Trophoblast cell (in vitro differentiated cells and primary cell): Measurements from ENCODE around the gene HTR7.

Experiments used
- DNase-seq, 2 donors: peaks; one replicate each; pipeline ENCODE4 v3.0.0-alpha.2; 2016
- H2AFZ ChIP-seq: 2 replicates; pipeline ENCODE4 v1.6.1; 2013; ENCODE audit warnings: low read length, moderate library complexity, mild to moderate bottlenecking; ENCODE audit not compliant: insufficient read depth, poor library complexity
- H2AK5ac ChIP-seq: 2 replicates; pipeline ENCODE4 v1.6.1; 2013; ENCODE audit warnings: mild to moderate bottlenecking, low read length
- H2BK120ac ChIP-seq: 2 replicates; pipeline ENCODE4 v1.6.1; 2013; ENCODE audit warnings: low read length, mild to moderate bottlenecking, moderate library complexity; ENCODE audit not compliant: insufficient read depth, poor library complexity
- H2BK12ac ChIP-seq: 2 replicates; pipeline ENCODE4 v1.6.1; 2013; ENCODE audit warnings: mild to moderate bottlenecking, low read length, moderate library complexity
- H2BK5ac ChIP-seq: 2 replicates; pipeline ENCODE4 v1.6.1; 2013; ENCODE audit warnings: low read length, low read depth, moderate library complexity, mild to moderate bottlenecking; ENCODE audit not compliant: poor library complexity
- H3K14ac ChIP-seq: 2 replicates; pipeline ENCODE4 v1.6.1; 2013; ENCODE audit warnings: mild to moderate bottlenecking, low read length
- H3K18ac ChIP-seq: 2 replicates; pipeline ENCODE4 v1.6.1; 2013; ENCODE audit warnings: mild to moderate bottlenecking, low read length
- H3K23ac ChIP-seq: 2 replicates; pipeline ENCODE4 v1.6.1; 2013; ENCODE audit warnings: low read length
- H3K27ac ChIP-seq: 2 replicates; pipeline ENCODE4 v1.5.1; 2013; ENCODE audit warnings: low read depth, mild to moderate bottlenecking, inconsistent platforms, low read length, moderate library complexity
- H3K27me3 ChIP-seq: 2 replicates; pipeline ENCODE4 v1.6.1; 2013; ENCODE audit warnings: inconsistent platforms, mild to moderate bottlenecking, low read length, moderate library complexity; ENCODE audit not compliant: insufficient read depth
- H3K36me3 ChIP-seq, 2 experiments: 1 replicate in 1 of 2; 2 replicates in 1 of 2; pipeline ENCODE4 v1.6.1; 2013; ENCODE audit warnings: low read length in 2 of 2, mild to moderate bottlenecking in 2 of 2, moderate library complexity in 1 of 2; ENCODE audit not compliant: insufficient read depth in 2 of 2, control insufficient read depth in 1 of 2
- H3K4ac ChIP-seq: 2 replicates; pipeline ENCODE4 v1.6.1; 2013; ENCODE audit warnings: low read depth, mild to moderate bottlenecking, low read length, moderate library complexity
- H3K4me1 ChIP-seq, 2 experiments: 1 replicate in 1 of 2; 2 replicates in 1 of 2; pipeline ENCODE4 v1.6.1; 2013; ENCODE audit warnings: low read length in 2 of 2, mild to moderate bottlenecking in 2 of 2, moderate library complexity in 1 of 2; ENCODE audit not compliant: insufficient read depth in 2 of 2, control insufficient read depth in 1 of 2
- H3K4me2 ChIP-seq: 2 replicates; pipeline ENCODE4 v1.6.1; 2013; ENCODE audit warnings: inconsistent platforms, mild to moderate bottlenecking, low read length, moderate library complexity
- H3K4me3 ChIP-seq: 2 replicates; pipeline ENCODE4 v1.5.1; 2013; ENCODE audit warnings: mild to moderate bottlenecking, low read depth, low read length, inconsistent platforms
- H3K79me1 ChIP-seq: one replicate; pipeline ENCODE4 v1.6.1; 2013; ENCODE audit warnings: low read length
- H3K79me2 ChIP-seq: 2 replicates; pipeline ENCODE4 v1.6.1; 2013; ENCODE audit warnings: low read length, mild to moderate bottlenecking; ENCODE audit not compliant: control insufficient read depth, insufficient read depth, poor library complexity
- H3K9ac ChIP-seq: 2 replicates; pipeline ENCODE4 v1.6.1; 2013; ENCODE audit warnings: mild to moderate bottlenecking, low read length
- H3K9me3 ChIP-seq: 2 replicates; pipeline ENCODE4 v1.6.1; 2013; ENCODE audit warnings: low read depth, mild to moderate bottlenecking, control low read depth, inconsistent platforms, low read length; ENCODE audit not compliant: insufficient read depth
- H4K12ac ChIP-seq: 2 replicates; pipeline ENCODE4 v1.6.1; 2013; ENCODE audit warnings: low read depth, mild to moderate bottlenecking, low read length, moderate library complexity
- H4K8ac ChIP-seq: 2 replicates; pipeline ENCODE4 v1.6.1; 2013; ENCODE audit warnings: low read depth, mild to moderate bottlenecking, low read length, moderate library complexity
- H4K91ac ChIP-seq: one replicate; pipeline ENCODE4 v1.6.1; 2013; ENCODE audit warnings: low read depth, mild to moderate bottlenecking, low read length, moderate library complexity
- WGBS: extraction: QIAGEN DNeasy Blood & Tissue Kit; methylation state at CpG from one replicate; pipeline ENCODE4 v1.1.7; 2013; ENCODE audit warnings: missing lambda C conversion rate; ENCODE audit not compliant: insufficient read length, insufficient coverage; ENCODE audit errors: extremely low coverage; 5-methylcytosine and 5-hydroxymethylcytosine counted together

Gene HTR7

GRCh38 chr10:90801608-90802007 is 56.2 kb downstream of the HTR7 start:
- Histone ChIP-seq H4K12ac (no peak overlapping the region), H4K91ac (no peak overlapping the region), H3K79me2 (no peaks in the 10 kb centered on the region), H3K79me1 (no peaks in the 10 kb centered on the region), H2BK120ac (no peak overlapping the region), H3K36me3 (no peaks in the 10 kb centered on the region), H3K4me2 (no peak overlapping the region), H3K18ac (no peak overlapping the region), H3K23ac (no peak overlapping the region), H3K9me3 (peaks cover 5% of the 10 kb centered on the region), H2BK12ac (no peak overlapping the region), H3K9ac (no peak overlapping the region), H4K8ac (no peak overlapping the region), H3K4me1 (no peaks in the 10 kb centered on the region), H3K14ac (no peak overlapping the region), H3K4me3 (no peak overlapping the region), H3K27ac (no peak overlapping the region), H3K27me3 (no peaks in the 10 kb centered on the region), H2AFZ (no peak overlapping the region), H3K4ac (no peak overlapping the region), H2BK5ac (no peak overlapping the region), H2AK5ac (no peak overlapping the region)
- no CpG with 5 or more reads among the region's 1 CpG for WGBS
- DNase-seq, result no peak

DNA sequence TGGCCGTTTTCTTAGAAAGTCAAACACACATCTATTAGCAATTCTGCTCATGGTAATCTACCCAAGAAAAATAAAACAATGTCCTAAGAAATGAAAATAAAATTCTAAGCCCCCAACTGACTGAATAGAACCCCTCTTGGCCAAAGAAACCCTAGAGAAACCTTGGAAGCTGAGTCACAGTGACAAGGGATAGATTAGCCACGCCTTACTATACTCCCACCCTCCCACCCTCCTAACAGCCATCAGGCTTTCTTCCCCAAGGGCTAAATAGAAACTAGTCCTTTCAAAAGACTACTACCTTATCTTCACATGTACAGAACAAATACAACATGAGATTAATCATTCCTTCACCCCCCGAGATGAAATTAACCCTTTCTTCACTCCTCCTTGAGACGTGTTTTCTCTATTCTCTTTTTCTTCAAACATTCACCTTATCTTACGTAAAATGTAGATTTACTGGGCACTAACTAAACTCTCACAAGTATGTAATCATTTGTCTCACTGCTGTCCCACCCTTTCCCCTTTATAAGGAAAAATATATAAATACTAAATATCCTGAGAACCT is 57.5 kb downstream of the HTR7 start:
- WGBS, result no CpG with 5 or more reads among the region's 5 CpGs
- no peak for DNase-seq
- Histone ChIP-seq H3K36me3 (no peaks in the 10 kb centered on the region), H2AFZ (no peak overlapping the region), H3K27me3 (no peaks in the 10 kb centered on the region), H2BK120ac (no peak overlapping the region), H3K23ac (no peak overlapping the region), H3K9ac (no peak overlapping the region), H4K91ac (no peak overlapping the region), H3K4ac (no peak overlapping the region), H3K14ac (no peak overlapping the region), H2AK5ac (no peak overlapping the region), H4K12ac (no peak overlapping the region), H2BK12ac (no peak overlapping the region), H3K79me1 (no peaks in the 10 kb centered on the region), H3K4me2 (no peak overlapping the region), H3K4me3 (no peak overlapping the region), H3K4me1 (no peaks in the 10 kb centered on the region), H4K8ac (no peak overlapping the region), H3K27ac (no peak overlapping the region), H3K18ac (no peak overlapping the region), H2BK5ac (no peak overlapping the region), H3K79me2 (no peaks in the 10 kb centered on the region), H3K9me3 (peaks cover 5% of the 10 kb centered on the region)

DNA sequence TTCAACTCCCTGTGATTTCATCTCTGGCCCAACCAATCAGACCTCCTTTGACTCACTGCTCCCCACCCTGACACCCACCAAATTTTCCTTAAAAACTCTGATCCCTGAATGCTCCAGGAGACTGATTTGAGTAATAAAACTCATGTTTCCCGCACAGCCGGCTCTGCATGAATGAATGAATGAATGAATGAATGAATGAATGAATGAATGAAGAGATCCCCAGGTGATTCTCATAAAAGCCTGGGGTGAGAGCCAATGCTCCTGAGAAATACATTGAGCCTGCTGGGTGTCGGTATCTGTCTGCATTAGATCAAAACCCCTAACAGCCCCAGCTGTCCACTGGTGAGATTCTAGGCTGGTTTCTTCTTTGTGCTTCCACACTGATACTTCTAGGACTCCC is 58.7 kb downstream of the HTR7 start:
- H2BK5ac ChIP-seq, result no peak overlapping the region
- no peak overlapping the region for H3K4me2 ChIP-seq
- H3K23ac ChIP-seq, result no peak overlapping the region
- no peak overlapping the region for H4K91ac ChIP-seq
- no CpG with 5 or more reads among the region's 3 CpGs for WGBS
- H4K12ac ChIP-seq, result no peak overlapping the region
- H3K18ac ChIP-seq, result no peak overlapping the region
- no peak for DNase-seq
- no peak overlapping the region for H2BK120ac ChIP-seq
- H3K27me3 ChIP-seq, result no peaks in the 10 kb centered on the region
- no peaks in the 10 kb centered on the region for H3K79me1 ChIP-seq
- no peak overlapping the region for H2AFZ ChIP-seq
- H4K8ac ChIP-seq, result no peak overlapping the region
- no peak overlapping the region for H2BK12ac ChIP-seq
- no peak overlapping the region for H2AK5ac ChIP-seq
- no peaks in the 10 kb centered on the region for H3K36me3 ChIP-seq
- H3K4me1 ChIP-seq, result no peaks in the 10 kb centered on the region
- H3K79me2 ChIP-seq, result no peaks in the 10 kb centered on the region
- peaks cover 3% of the 10 kb centered on the region for H3K9me3 ChIP-seq
- H3K4ac ChIP-seq, result no peak overlapping the region
- H3K14ac ChIP-seq, result no peak overlapping the region
- no peak overlapping the region for H3K9ac ChIP-seq
- H3K27ac ChIP-seq, result no peak overlapping the region
- H3K4me3 ChIP-seq, result no peak overlapping the region

DNA sequence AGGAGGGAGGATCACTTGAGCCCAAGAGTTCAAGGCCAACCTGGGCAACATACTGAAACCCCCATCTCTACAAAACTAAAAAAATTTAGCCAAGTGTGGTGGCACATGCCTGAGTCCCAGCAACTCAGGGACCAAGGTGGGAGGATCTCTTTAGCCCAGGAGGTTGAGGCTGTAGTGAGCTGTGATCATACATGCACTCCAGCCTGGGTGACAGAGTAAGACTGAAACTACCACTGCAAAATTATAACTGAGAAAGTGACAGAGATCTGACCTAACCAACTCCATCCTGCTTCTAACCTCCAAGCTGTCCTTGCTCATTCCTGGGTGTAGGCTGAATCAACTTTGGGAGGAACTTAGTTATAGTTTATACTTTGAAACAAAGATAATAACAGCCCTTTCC is 59.4 kb downstream of the HTR7 start:
- no peaks in the 10 kb centered on the region for H3K27me3 ChIP-seq

More for the DNA sequence above, 59.4 kb downstream of the HTR7 start:
- Histone ChIP-seq H3K79me2 (no peaks in the 10 kb centered on the region), H3K4me3 (no peak overlapping the region), H3K79me1 (no peaks in the 10 kb centered on the region), H3K4ac (no peak overlapping the region), H3K27ac (no peak overlapping the region), H3K36me3 (no peaks in the 10 kb centered on the region), H2BK12ac (no peak overlapping the region), H4K91ac (no peak overlapping the region), H3K18ac (no peak overlapping the region), H3K4me1 (no peaks in the 10 kb centered on the region), H2AFZ (no peak overlapping the region), H3K23ac (no peak overlapping the region), H4K12ac (no peak overlapping the region), H4K8ac (no peak overlapping the region), H2BK5ac (no peak overlapping the region), H2AK5ac (no peak overlapping the region), H3K9ac (no peak overlapping the region), H2BK120ac (no peak overlapping the region), H3K9me3 (peaks cover 2% of the 10 kb centered on the region), H3K14ac (no peak overlapping the region), H3K4me2 (no peak overlapping the region)
- no peak for DNase-seq
